DOHH2 (cell line): Measurements from ENCODE around the gene KRT74.

Source experiments
- CTCF ChIP-seq: fragments of 200-600 bp; sonication (generic); IDR thresholded peaks from one replicate; pipeline ENCODE4 v1.5.1; 2014; ENCODE audit warnings: antibody characterized with exemption, mild to moderate bottlenecking, low read depth, low read length; ENCODE audit not compliant: poor library complexity, severe bottlenecking
- EZH2phosphoT487 ChIP-seq: fragments of 200-600 bp; sonication (generic); IDR thresholded peaks from 2 replicates; pipeline ENCODE4 v1.6.1; 2017; ENCODE audit warnings: borderline replicate concordance, mild to moderate bottlenecking, antibody characterized with exemption, low read length, moderate library complexity, mixed read lengths

DNA sequence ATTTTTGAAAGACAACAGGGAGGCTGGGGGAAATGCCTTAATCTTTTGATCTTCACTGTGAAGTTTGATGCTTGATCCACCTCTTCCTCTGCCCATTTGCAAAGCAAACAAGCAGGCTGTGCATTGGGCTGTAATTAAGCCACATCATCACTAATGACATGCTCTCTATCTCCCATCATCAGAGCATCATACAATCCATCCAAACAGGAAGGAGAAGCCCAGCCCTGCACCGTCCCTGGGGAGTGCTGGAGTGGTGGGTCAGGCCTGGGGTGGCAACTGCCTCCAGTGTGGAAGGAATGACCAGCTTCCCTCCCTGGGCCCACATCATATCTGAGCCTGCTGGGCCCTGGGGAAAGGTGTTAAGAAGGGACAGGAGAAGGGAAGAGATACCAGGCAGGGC lies 6.9 kb upstream of the KRT74 start:
- TF ChIP-seq CTCF (no peak), EZH2phosphoT487 (no peak)
